GM18508 (cell line): ENCODE data around the gene LRRC61.
"Not testable (repeated sequence)": the region's sequence is repeated elsewhere in the genome, so short reads cannot be mapped to it uniquely, and the experiment has no call there.

Experiments used
- ATAC-seq: cut with Tn5 transposase; IDR thresholded peaks from one replicate; pipeline ENCODE4 v1.9.1; 2021; ENCODE audit warnings: moderate number of reproducible peaks; ENCODE audit not compliant: insufficient read depth, unreplicated experiment

Gene LRRC61

GRCh38 chr7:150306377-150306776 lies 16.8 kb upstream of the LRRC61 start:
- ATAC-seq: not testable (repeated sequence)

DNA sequence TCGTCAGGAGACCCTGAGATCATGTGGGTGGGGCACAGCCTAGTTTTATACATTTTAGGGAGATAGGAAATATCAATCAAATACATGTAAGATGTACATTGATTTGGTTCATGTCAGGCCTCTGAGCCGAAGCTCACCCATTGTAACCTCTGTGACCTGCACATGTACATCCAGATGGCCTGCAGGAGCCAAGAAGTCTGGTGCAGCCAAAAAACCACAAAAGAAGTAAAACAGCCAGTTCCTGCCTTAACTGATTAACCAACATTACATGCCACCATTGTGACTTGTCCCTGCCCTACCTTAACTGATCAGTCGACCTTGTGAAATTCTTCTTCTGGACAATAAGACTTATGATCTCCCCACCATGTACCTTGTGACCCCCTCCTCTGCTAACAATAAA lies 16.0 kb upstream of the LRRC61 start:
- ATAC-seq: no peak

DNA sequence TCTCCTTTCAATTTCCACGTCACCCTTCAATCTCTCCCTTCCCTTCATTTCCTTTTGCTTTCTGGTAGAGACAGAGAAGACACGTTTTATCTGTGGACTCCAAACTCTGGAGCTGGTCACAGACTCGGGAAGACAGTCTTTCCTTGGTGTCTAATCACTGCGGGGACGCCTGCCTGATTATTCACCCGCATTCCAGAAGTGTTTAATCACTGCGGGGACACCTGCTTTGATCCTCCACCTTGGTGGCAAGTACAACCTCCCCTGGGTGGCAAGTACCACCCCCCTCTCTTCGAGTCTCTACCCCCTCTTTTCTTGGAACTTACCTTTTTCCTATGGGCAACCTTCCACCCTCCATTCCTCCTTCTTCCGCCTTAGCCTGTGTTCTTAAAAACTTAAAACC lies 15.3 kb upstream of the LRRC61 start:
- no peak for ATAC-seq

DNA sequence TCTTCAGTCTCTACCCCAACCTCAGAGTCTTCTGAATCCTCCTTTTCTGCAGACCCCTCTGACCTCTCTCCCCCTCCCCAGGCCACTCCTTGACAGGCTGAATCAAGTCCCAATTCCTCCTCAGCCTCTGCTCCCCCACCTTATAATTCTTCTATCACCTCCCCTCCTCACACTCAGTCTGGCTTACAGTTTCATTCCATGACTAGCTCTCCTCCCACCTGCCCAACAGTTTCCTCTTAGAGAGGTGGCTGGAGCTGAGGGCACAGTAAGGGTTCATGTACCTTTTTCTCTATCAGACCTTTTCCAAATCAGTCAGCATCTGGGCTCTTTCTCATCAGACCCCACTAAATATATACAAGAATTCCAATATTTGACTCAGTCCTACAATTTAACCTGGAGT lies 14.6 kb upstream of the LRRC61 start:
- no peak for ATAC-seq

DNA sequence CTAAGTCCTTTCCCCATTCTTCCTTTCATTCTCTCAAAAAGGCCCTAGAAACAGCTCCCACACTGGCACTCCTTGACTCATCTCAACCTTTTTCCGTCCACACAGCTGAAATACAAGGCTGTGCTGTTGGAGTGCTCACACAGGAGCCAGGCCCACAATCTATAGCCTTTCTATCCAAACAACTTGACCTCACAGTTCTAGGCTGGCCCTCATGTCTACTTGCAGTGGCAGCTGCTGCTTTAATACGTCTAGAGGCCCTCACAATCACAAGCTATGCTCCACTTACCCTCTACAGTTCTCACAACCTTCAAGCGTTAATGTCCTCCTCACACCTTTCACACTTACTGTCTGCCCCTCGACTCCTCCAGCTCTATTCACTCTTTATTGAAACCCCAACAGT lies 12.0 kb upstream of the LRRC61 start:
- no peak for ATAC-seq

DNA sequence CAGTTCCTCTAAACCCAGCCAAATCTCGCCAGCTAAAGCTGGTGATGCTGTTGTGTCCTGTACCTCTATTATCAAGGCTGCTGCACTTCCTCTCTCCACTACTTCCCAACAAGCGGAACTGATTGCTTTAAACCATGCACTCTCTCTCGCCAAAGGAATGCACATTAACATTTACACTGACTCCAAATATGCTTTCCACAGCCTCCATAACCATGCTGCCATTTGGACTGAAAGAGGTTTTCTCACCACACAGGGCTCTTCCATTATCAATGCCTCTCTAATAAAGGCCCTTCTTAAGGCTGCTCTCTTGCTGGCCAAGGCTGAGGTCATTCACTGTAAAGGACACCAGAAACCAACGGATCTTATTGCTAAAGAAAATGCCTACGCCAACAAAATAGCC lies 11.4 kb upstream of the LRRC61 start:
- ATAC-seq: no peak

DNA sequence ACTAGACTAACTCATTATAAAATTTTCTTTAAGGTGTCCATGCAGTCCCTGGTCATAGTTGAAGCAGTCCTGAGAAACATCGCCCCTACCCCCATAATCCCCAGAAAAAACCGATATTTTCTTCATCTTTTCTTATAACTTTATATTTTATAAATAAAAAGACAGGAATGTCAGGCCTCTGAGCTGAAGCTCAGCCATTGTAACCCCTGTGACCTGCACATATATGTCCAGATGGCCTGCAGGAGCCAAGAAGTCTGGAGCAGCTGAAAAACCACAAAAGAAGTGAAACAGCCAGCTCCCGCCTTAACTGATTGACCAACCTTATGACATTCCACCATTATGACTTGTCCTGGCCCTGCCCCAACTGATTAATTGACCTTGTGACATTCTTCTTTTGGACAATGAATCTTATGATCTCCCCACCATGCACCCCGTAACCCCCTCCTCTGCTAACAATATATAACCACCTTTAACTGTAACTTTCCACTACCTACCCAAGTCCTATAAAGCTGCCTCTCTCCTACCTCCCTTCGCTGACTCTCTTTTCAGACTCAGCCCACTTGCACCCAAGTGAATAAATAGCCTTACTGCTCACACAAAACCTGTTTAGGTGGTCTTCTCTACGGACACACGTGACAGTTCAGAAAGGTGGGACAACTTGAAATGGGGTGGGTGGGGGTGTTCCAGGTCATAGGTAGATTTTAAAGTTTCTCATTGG lies 10.3 kb upstream of the LRRC61 start:
- not testable (repeated sequence) for ATAC-seq

DNA sequence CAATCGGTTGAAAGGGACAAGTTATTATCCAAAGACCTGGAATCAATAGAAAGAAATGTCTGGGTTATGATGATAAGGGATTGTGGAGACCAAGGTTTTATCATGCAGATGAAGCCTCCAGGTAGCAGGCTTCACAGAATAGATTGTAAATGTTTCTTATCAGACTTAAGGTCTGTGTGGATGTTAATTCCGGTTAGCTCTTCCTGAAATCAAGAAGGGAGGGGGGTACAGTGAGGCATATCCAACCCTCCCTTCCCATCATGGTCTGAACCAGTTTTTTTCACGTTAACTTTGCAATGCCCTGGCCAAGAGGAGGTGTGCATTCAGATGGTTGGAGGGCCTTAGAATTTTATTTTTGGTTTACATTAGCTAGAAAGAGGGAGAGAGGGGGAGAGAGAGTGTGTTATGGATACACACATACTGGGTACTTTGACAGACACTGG lies 9.8 kb upstream of the LRRC61 start:
- no peak for ATAC-seq

GRCh38 chr7:150313870-150314269 lies 9.3 kb upstream of the LRRC61 start:
- ATAC-seq: no peak

DNA sequence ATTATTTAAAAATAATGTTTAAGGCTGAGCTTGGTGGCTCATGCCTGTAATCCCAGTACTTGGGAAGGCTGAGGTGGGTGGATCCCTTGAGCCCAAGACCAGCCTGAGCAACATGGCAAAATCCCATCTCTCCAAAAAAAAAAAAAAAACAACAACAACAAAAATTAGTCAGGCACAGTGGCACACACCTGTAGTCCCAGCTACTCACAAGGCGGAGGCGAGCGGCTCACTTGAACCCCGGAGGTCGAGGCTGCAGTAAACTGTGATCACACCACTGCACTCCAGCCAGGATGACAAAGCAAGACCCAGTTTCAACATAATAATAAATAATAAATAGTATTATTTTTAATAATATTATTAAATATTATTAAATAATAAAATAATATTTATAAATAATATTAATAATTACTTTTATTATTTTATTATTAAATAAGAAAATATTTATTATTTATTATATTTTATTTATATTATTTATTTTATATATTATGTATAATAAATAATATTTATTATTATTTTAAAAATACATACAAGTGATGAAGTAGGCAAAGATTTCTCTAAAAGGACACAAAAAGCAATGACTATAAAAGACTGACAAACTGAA lies 8.4 kb upstream of the LRRC61 start:
- no peak for ATAC-seq

DNA sequence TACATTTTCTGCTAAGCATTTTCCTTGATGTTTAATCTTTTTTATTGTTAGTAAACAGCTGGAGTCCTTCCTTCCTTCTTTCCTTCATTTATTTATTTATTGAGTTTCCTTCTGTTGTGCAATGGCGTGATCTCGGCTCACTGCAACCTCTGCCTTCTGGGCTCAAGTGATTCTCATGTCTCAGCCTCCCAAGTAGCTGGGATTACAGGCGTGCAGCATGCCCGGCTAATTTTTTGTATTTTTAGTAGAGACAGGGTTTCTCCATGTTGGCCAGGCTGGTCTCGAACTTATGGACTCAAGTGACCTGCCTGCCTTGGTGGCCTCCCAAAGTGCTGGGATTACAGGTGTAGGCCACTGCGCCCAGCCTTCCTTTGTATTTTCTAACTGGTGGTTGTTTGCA lies 6.2 kb upstream of the LRRC61 start:
- not testable (repeated sequence) for ATAC-seq

- ATAC-seq: no peak
Observed at GRCh38 chr7:150317748-150318444, 5.3 kb upstream of the LRRC61 start.

DNA sequence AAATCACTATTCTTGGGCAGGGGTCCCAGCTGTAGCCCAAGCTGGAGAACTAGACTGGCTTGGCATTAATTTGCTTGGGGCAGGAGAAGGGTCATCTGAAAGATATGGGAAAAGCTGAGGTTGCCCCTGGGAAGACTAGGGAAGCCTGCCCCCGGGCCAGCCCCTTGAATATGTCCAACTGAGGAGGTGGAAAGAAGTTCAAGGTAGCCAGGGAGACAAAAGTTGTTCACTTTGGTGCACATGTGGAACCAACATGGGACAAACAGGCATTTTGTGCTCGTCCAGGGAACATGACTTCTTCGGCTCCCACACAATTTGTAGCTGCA lies 1.4 kb upstream of the LRRC61 start:
- no peak for ATAC-seq

- ATAC-seq: no peak
Observed at GRCh38 chr7:150322114-150322832, 882 bp upstream of the LRRC61 start.

DNA sequence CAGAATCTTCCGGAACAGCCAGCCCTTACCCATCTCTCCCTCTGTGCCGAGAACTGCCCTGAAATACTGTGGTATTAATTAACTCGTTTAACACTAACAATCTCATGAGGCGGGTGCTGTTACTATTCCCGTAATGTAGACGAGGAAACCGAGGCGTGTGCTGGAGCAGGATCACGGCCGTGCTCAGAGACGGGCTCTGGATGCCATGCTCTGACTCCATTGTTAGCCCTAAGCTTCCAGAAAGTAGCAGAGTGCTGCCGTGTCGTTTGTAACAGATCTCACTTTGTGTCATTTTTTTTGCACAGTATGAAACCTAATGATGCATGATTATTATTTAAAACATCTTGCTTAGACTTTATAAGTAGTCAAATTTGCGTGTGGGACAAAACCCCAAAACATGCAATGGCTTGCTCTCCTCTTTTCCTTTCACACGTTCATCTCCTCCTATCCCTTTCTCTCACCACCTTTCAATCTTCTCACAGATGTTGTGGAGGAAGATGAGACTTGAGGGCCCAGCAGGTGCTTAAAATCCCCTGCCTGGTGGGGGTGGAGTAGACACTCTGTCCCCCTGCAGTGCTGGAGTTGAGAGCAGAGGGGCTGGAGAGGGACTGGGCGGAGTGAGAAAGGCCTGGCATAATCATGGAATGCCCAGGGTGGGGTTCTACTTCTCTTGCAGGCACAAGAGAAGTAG lies 672 bp downstream of the LRRC61 start:
- ATAC-seq: no peak

DNA sequence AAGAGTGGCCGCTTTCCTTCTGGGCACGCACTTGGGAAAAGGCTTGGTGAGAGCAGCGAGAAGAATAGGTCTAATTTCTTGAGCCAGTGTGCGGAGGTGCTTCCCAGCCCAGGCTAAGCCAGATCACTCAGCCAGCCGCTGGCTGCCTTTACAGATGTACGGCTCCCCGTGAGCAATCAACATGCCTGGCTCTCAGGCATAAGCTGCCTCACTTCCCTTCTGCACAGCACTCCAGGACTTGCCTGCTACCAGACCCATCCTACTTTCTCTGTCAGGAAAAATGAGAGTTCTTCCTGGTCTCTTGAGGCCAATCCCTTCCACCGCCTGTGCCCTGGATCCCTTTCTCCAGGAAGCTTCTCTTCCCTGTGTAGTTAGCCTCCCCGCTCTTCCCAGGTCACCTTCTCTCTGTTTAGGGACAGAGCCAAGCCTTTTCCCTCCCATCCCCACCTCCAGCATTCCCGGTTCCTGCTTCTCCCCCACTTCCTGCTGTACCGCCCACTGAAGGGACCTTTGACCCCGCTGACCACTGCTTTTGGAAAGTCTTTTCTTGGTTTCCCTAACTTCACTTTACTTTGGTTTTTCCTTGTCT lies 1.3 kb downstream of the LRRC61 start:
- no peak for ATAC-seq

DNA sequence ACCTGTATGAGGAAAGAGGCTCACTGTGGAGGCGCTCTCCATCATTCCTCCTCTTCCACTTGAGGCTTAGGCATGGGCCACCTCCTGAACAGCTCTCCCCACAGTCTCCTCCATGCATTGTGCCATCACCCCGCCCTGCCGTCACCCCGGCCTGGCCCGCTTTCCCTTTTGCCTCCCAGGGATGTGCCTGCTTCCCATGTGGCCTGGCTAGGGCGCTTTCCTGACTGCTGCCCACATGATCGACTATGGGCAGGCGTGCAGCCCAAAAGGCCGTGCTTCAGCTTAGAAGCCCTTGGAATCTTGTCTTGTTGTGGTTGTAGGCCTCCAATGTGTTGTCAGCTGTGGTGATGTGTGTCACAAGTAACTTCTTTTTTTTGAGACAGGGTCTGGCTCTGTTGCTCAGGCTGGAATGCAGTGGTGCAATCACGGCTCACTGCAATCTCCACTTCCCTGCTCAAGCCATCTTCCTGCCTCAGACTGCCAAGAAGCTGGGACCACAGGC lies 2.0 kb downstream of the LRRC61 start:
- ATAC-seq: no peak

GRCh38 chr7:150325901-150326300 lies 2.7 kb downstream of the LRRC61 start:
- ATAC-seq: no peak

DNA sequence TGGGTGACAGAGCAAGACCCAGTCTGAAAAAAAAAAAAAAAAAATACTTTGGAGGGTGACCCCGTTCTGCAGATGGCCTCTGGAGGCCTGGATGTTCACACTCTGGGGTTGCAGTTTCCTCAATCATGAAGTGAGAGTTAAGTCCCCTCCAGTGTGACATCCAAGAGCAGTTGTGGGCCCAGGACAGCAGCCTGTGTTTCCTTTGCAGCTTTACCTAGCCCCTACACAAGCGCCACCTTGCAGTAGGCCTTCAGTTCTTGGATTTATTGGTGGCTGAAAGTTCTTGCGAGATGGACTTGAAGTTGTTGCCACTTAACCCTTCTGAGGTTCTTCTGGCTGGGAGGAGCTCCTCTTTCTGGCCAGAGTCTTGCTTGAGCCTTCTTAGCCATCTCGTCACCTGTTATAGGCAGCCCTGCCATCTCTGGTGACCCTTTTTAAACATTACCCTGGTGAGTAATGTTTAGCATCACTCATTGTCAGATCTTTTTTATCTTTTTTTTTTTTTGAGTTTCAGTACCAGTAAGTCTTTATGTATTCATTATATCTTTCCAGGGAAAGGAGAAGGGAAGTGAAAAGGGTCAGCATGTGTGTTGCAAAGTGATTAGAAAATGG lies 3.6 kb downstream of the LRRC61 start:
- ATAC-seq: no peak

DNA sequence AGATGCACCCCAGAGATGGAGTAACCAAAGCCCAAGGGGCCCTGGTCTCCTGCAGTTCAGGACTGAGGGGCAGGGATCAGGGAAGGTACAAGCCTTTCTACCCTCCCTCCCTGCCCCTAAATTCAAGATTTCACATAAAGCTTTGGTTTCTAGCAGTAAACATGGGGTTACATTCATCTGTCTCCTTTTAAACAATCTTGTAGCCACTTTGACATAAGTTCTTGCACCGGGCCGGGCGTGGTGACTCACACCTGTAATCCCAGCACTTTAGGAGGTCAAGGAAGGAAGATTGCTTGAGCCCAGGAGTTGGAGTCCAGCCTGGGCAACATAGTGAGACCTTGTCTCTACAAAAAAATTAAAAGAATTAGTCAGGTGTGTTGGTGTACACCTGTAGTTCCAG lies 4.2 kb downstream of the LRRC61 start:
- ATAC-seq: no peak
